Caco-2 (cell line): ENCODE results near the gene RXRA. TPM values are rescaled to one million over a fixed set of nuclear protein-coding genes. Genes with fewer than 3 reads are reported as not detected.

Source experiments
- BruUV-seq: library from RNA; stranded (reverse); fragments of 400-500 nt; replicated peaks from 2 replicates; lab custom pipeline; 2021; lab: Mats Ljungman, UMichigan
- CTCF ChIA-PET: fragments of 300-600 bp; sonication (Branson Sonifier 250); formaldehyde crosslinking; loops from one replicate; lab custom pipeline; 2022; ENCODE audit warnings: antibody characterized with exemption; lab: Charles Lee
- POLR2A ChIA-PET: fragments of 300-600 bp; sonication (Branson Sonifier 250); formaldehyde crosslinking; loops from one replicate; lab custom pipeline; 2022; ENCODE audit warnings: antibody characterized with exemption; lab: Charles Lee
- DNase-seq, 2 experiments: peaks; one replicate each; pipeline versions ENCODE4 v3.0.0 to v3.0.0-alpha.2; 2020 to 2022
- H3K27me3 ChIP-seq: replicated peaks from 2 replicates; pipeline ENCODE4 v1.6.0; 2011; ENCODE audit warnings: low read length; ENCODE audit not compliant: control insufficient read depth, insufficient read depth
- H3K36me3 ChIP-seq: 2 replicates; pipeline ENCODE4 v1.5.1; 2011; ENCODE audit warnings: low read length; ENCODE audit not compliant: control insufficient read depth, insufficient read depth
- H3K4me1 ChIP-seq: fragments of 250-450 bp; sonication (Bioruptor Pico); 2 replicates; pipeline ENCODE4 v1.5.1; 2020; ENCODE audit warnings: mild to moderate bottlenecking
- H3K4me3 ChIP-seq: 2 replicates; pipeline ENCODE4 v1.5.1; 2011; ENCODE audit warnings: low read depth, mild to moderate bottlenecking, control low read depth, low read length
- H3K9me3 ChIP-seq: fragments of 250-450 bp; sonication (Bioruptor Pico); 2 replicates; pipeline ENCODE4 v1.5.1; 2020; ENCODE audit warnings: mild to moderate bottlenecking, moderate library complexity
- H3K27ac Mint-ChIP-seq: one replicate; pipeline ENCODE4 v1.8.0; 2022; ENCODE audit warnings: mixed read lengths; ENCODE audit not compliant: unreplicated experiment
- H3K27me3 Mint-ChIP-seq: one replicate; pipeline ENCODE4 v1.8.0; 2022; ENCODE audit warnings: mixed read lengths; ENCODE audit not compliant: insufficient read depth, unreplicated experiment
- H3K36me3 Mint-ChIP-seq: one replicate; pipeline ENCODE4 v1.8.0; 2022; ENCODE audit warnings: mild to moderate bottlenecking, mixed read lengths; ENCODE audit not compliant: insufficient read depth, unreplicated experiment
- H3K4me1 Mint-ChIP-seq: one replicate; pipeline ENCODE4 v1.8.0; 2022; ENCODE audit warnings: low read depth, mixed read lengths; ENCODE audit not compliant: unreplicated experiment
- H3K4me3 Mint-ChIP-seq: one replicate; pipeline ENCODE4 v1.8.0; 2022; ENCODE audit warnings: mild to moderate bottlenecking, moderate library complexity, mixed read lengths; ENCODE audit not compliant: unreplicated experiment
- H3K9me3 Mint-ChIP-seq: one replicate; pipeline ENCODE4 v1.8.0; 2022; ENCODE audit warnings: mixed read lengths; ENCODE audit not compliant: unreplicated experiment
- intact Hi-C: fragments of 100-400 bp; cut with micrococcal nuclease; formaldehyde crosslinking; loops from one replicate; pipeline ENCODE4 v1.10.0; 2022; ENCODE audit not compliant: unreplicated experiment
- total RNA-seq: library from RNA; stranded (reverse); gene quantifications from 2 replicates; pipeline ENCODE4 v1.2.3, GENCODE V29; 2022
- TF ChIP-seq, protein P1 (sequence below), 2 experiments: fragments of 200-600 bp in 1 of 2; IDR thresholded peaks; 1 replicate in 1 of 2; 2 replicates in 1 of 2; pipeline versions ENCODE4 v1.5.1 to v1.8.0; 2011 to 2022; ENCODE audit warnings: antibody characterized with exemption in 1 of 2, control low read depth in 1 of 2, inconsistent platforms in 1 of 2, low read depth in 1 of 2, low read length in 1 of 2, mild to moderate bottlenecking in 1 of 2, moderate library complexity in 1 of 2; ENCODE audit not compliant: insufficient read depth in 1 of 2, severe bottlenecking in 1 of 2, unreplicated experiment in 1 of 2

Gene RXRA
- total RNA-seq, 1 experiment from 2014 or later: 69.1 TPM

GRCh38 chr9:134463280-134463679 lies 137.0 kb downstream of the RXRA start:
- Mint-ChIP-seq H3K4me1 (no peaks in the 10 kb centered on the region), H3K36me3 (no peaks in the 10 kb centered on the region), H3K27ac (no peak overlapping the region), H3K4me3 (no peak overlapping the region), H3K9me3 (no peaks in the 10 kb centered on the region), H3K27me3 (no peaks in the 10 kb centered on the region)
- no peak overlapping the region for H3K4me3 ChIP-seq
- no peaks in the 10 kb centered on the region for H3K9me3 ChIP-seq
- no peak for DNase-seq
- TF ChIP-seq, protein P1, sequence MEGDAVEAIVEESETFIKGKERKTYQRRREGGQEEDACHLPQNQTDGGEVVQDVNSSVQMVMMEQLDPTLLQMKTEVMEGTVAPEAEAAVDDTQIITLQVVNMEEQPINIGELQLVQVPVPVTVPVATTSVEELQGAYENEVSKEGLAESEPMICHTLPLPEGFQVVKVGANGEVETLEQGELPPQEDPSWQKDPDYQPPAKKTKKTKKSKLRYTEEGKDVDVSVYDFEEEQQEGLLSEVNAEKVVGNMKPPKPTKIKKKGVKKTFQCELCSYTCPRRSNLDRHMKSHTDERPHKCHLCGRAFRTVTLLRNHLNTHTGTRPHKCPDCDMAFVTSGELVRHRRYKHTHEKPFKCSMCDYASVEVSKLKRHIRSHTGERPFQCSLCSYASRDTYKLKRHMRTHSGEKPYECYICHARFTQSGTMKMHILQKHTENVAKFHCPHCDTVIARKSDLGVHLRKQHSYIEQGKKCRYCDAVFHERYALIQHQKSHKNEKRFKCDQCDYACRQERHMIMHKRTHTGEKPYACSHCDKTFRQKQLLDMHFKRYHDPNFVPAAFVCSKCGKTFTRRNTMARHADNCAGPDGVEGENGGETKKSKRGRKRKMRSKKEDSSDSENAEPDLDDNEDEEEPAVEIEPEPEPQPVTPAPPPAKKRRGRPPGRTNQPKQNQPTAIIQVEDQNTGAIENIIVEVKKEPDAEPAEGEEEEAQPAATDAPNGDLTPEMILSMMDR (IDR thresholded peaks at IDR 0.05; ENCODE audit: insufficient read depth in 1 of 2, low read depth in 1 of 2, low read length in 1 of 2, severe bottlenecking in 1 of 2, unreplicated experiment in 1 of 2): no peak
- BruUV-seq: no TSS peak
- H3K36me3 ChIP-seq: no peaks in the 10 kb centered on the region
- no peaks in the 10 kb centered on the region for H3K4me1 ChIP-seq
- CTCF ChIA-PET: no interaction called here
- POLR2A ChIA-PET: no interaction called here
- H3K27me3 ChIP-seq: no peaks in the 10 kb centered on the region
- intact Hi-C loops: no loop called here

- Histone ChIP-seq H3K27me3 (no peaks in the 10 kb centered on the region), H3K36me3 (no peaks in the 10 kb centered on the region), H3K9me3 (no peaks in the 10 kb centered on the region), H3K4me1 (no peaks in the 10 kb centered on the region), H3K4me3 (no peak overlapping the region)
- Mint-ChIP-seq H3K36me3 (no peaks in the 10 kb centered on the region), H3K9me3 (no peaks in the 10 kb centered on the region), H3K27ac (no peak overlapping the region), H3K4me1 (no peaks in the 10 kb centered on the region), H3K27me3 (no peaks in the 10 kb centered on the region), H3K4me3 (no peak overlapping the region)
- DNase-seq: no peak
- ChIA-PET POLR2A (no interaction called here), CTCF (interaction anchor here (0.6 to 0.9 kb wide), 2 partner anchors 11 to 292 kb away, joined by 3 to 4 read pairs; no protein-coding TSS in a partner anchor)
- intact Hi-C loops: no loop called here
- no TSS peak for BruUV-seq
- TF ChIP-seq, protein P1 (IDR thresholded peaks at IDR 0.05; ENCODE audit: insufficient read depth in 1 of 2, low read depth in 1 of 2, low read length in 1 of 2, severe bottlenecking in 1 of 2, unreplicated experiment in 1 of 2): no peak
Measured at GRCh38 chr9:134466869-134467616, 140.8 kb downstream of the RXRA start.

DNA sequence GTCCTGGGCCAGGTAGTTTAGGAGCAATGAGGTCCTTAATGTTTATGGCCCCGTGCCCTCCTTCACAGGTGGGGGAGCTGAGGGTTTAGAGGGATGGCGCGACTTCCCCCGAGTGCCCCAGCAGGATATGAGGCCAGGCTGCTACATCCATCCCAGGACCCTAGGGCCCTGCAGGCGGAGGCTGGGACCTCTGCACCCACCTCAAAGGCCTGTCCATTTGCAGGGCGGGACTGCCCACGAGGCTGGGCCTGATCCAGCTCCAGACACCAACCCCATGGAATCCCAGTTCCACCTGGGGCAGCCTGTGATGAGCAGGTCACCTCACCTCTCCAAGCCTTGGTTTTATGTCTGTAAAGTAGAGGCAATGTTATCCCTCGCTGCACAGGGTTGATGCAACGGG lies 142.1 kb downstream of the RXRA start:
- POLR2A ChIA-PET: no interaction called here
- no TSS peak for BruUV-seq
- TF ChIP-seq, protein P1 (IDR thresholded peaks at IDR 0.05; ENCODE audit: insufficient read depth in 1 of 2, low read depth in 1 of 2, low read length in 1 of 2, severe bottlenecking in 1 of 2, unreplicated experiment in 1 of 2): no peak

More for the DNA sequence above, 142.1 kb downstream of the RXRA start:
- H3K9me3 ChIP-seq: no peaks in the 10 kb centered on the region
- no peak for DNase-seq
- no peak overlapping the region for H3K4me3 Mint-ChIP-seq
- no peaks in the 10 kb centered on the region for H3K27me3 Mint-ChIP-seq
- no peaks in the 10 kb centered on the region for H3K4me1 ChIP-seq
- no peak overlapping the region for H3K27ac Mint-ChIP-seq
- H3K4me3 ChIP-seq: no peak overlapping the region
- CTCF ChIA-PET: no interaction called here
- H3K27me3 ChIP-seq: no peaks in the 10 kb centered on the region
- no peaks in the 10 kb centered on the region for H3K9me3 Mint-ChIP-seq
- intact Hi-C loops: no loop called here
- no peaks in the 10 kb centered on the region for H3K4me1 Mint-ChIP-seq
- H3K36me3 ChIP-seq: no peaks in the 10 kb centered on the region
- no peaks in the 10 kb centered on the region for H3K36me3 Mint-ChIP-seq
